HepG2 (cell line): Measurements from ENCODE around the gene PAIP2. TPM values are rescaled to one million over a fixed set of nuclear protein-coding genes. Genes with fewer than 3 reads are reported as not detected.

Experiments
- ATRX ChIP-seq: sonication (generic); formaldehyde crosslinking; IDR thresholded peaks from 2 replicates; pipeline ENCODE4 v1.4.0; 2020; ENCODE audit warnings: missing genetic modification reagents, borderline replicate concordance
- CREM ChIP-seq, 2 experiments: sonication (generic) in 1 of 2; formaldehyde crosslinking in 1 of 2; IDR thresholded peaks; 2 replicates each; pipeline versions ENCODE4 v1.4.0 to v1.6.1; 2016 to 2020; ENCODE audit warnings: antibody characterized with exemption in 1 of 2, mild to moderate bottlenecking in 1 of 2, missing genetic modification reagents in 1 of 2
- GATA4 ChIP-seq: sonication (generic); IDR thresholded peaks from 2 replicates; pipeline ENCODE4 v1.6.1; 2016; ENCODE audit warnings: antibody characterized with exemption, low read depth, borderline replicate concordance
- GATAD1 ChIP-seq: IDR thresholded peaks from 2 replicates; pipeline ENCODE4 v1.6.1; 2016; ENCODE audit warnings: missing genetic modification reagents, missing compliant biosample characterization
- HDAC6 ChIP-seq: fragments of 200-600 bp; sonication (generic); IDR thresholded peaks from 2 replicates; pipeline ENCODE4 v1.7.0; 2017; ENCODE audit warnings: mild to moderate bottlenecking, antibody characterized with exemption, low read length, low read depth
- HMG20B ChIP-seq: conservative IDR thresholded peaks from 2 replicates; pipeline ENCODE4 v1.6.1; 2016; ENCODE audit warnings: missing genetic modification reagents, missing compliant biosample characterization
- JUNB ChIP-seq: sonication (generic); formaldehyde crosslinking; IDR thresholded peaks from 2 replicates; pipeline ENCODE4 v1.8.0; 2022; ENCODE audit warnings: missing genetic modification reagents, mild to moderate bottlenecking, borderline replicate concordance
- KDM4B ChIP-seq: sonication (generic); formaldehyde crosslinking; IDR thresholded peaks from 2 replicates; pipeline ENCODE4 v1.4.0; 2020; ENCODE audit warnings: missing genetic modification reagents
- KMT2A ChIP-seq: sonication (generic); formaldehyde crosslinking; IDR thresholded peaks from 2 replicates; pipeline ENCODE4 v1.4.0; 2020; ENCODE audit warnings: missing genetic modification reagents
- MIXL1 ChIP-seq: IDR thresholded peaks from 2 replicates; pipeline ENCODE4 v1.6.1; 2016
- NFYB ChIP-seq: sonication (generic); formaldehyde crosslinking; IDR thresholded peaks from 2 replicates; pipeline ENCODE4 v1.4.0; 2020; ENCODE audit warnings: missing genetic modification reagents
- RFX3 ChIP-seq: IDR thresholded peaks from 2 replicates; pipeline ENCODE4 v1.6.1; 2016; ENCODE audit warnings: missing biosample characterization, missing genetic modification reagents
- TEAD3 ChIP-seq: optimal IDR thresholded peaks from 2 replicates; pipeline ENCODE3; 2016; ENCODE audit warnings: borderline replicate concordance
- ZNF143 ChIP-seq: sonication (generic); formaldehyde crosslinking; IDR thresholded peaks from 2 replicates; pipeline ENCODE4 v1.4.0; 2020; ENCODE audit warnings: missing genetic modification reagents
- ZNF703 ChIP-seq: sonication (generic); formaldehyde crosslinking; IDR thresholded peaks from 2 replicates; pipeline ENCODE4 v1.5.1; 2020; ENCODE audit warnings: missing genetic modification reagents, mild to moderate bottlenecking, moderate library complexity, borderline replicate concordance
- ZNF772 ChIP-seq: sonication (generic); formaldehyde crosslinking; IDR thresholded peaks from 2 replicates; pipeline ENCODE4 v1.5.0; 2020; ENCODE audit warnings: mild to moderate bottlenecking, missing genetic modification reagents
- ZNF878 ChIP-seq: sonication (generic); formaldehyde crosslinking; IDR thresholded peaks from 2 replicates; pipeline ENCODE4 v1.8.1; 2023; ENCODE audit warnings: mild to moderate bottlenecking, missing genetic modification reagents, moderate library complexity
- ZSCAN20 ChIP-seq: sonication (generic); formaldehyde crosslinking; IDR thresholded peaks from 2 replicates; pipeline ENCODE4 v1.4.0; 2020; ENCODE audit warnings: missing genetic modification reagents, mild to moderate bottlenecking, borderline replicate concordance
- ZSCAN25 ChIP-seq: sonication (generic); formaldehyde crosslinking; IDR thresholded peaks from 2 replicates; pipeline ENCODE4 v1.8.0; 2022; ENCODE audit warnings: mild to moderate bottlenecking, missing genetic modification reagents
- polyA plus RNA-seq, 8 experiments: library from polyadenylated mRNA; depleted of rRNA in 3 of 8; stranded (reverse) in 7 of 8; unstranded in 1 of 8; fragments of >200 nt; fragmentation: Illumina TruSeq in 4 of 8; extraction: Trizol in 4 of 8; gene quantifications; 2 replicates each; pipeline versions ENCODE4 v1.2.1 to v1.2.3, GENCODE V29; 2011 to 2016; ENCODE audit warnings: low read depth in 4 of 8, missing spikeins in 1 of 8, mixed read lengths in 1 of 8; ENCODE audit not compliant: insufficient read depth in 1 of 8
- total RNA-seq, 5 experiments: library from RNA; depleted of rRNA; stranded (reverse); fragments of >200 nt; fragmentation: Illumina TruSeq; extraction: Trizol; gene quantifications; 2 replicates each; pipeline ENCODE4 v1.2.3, GENCODE V29; 2016; ENCODE audit warnings: low read depth in 1 of 5
- TF ChIP-seq, protein P1 (sequence below): sonication (generic); formaldehyde crosslinking; IDR thresholded peaks from 2 replicates; pipeline ENCODE4 v1.5.1; 2020; ENCODE audit warnings: mild to moderate bottlenecking, missing genetic modification reagents
- TF ChIP-seq, protein P2 (sequence below): sonication (generic); formaldehyde crosslinking; IDR thresholded peaks from 2 replicates; pipeline ENCODE4 v1.5.1; 2020; ENCODE audit warnings: missing genetic modification reagents, mild to moderate bottlenecking, borderline replicate concordance
- TF ChIP-seq, protein P3 (sequence below): sonication (generic); formaldehyde crosslinking; IDR thresholded peaks from 2 replicates; pipeline ENCODE4 v1.4.0; 2020; ENCODE audit warnings: missing genetic modification reagents
- TF ChIP-seq, protein P4 (sequence below): sonication (generic); formaldehyde crosslinking; IDR thresholded peaks from 2 replicates; pipeline ENCODE4 v1.5.0; 2020; ENCODE audit warnings: missing genetic modification reagents, mild to moderate bottlenecking, borderline replicate concordance
- TF ChIP-seq, protein P5 (sequence below): sonication (generic); formaldehyde crosslinking; IDR thresholded peaks from 2 replicates; pipeline ENCODE4 v1.4.0; 2020; ENCODE audit warnings: missing genetic modification reagents

PAIP2 gene
- total and polyA plus RNA-seq, 2 of the 13 experiments (the other 11 are each of a cell fraction or from before 2014, with no cell fraction given), result 61.5 to 76.3 TPM

DNA sequence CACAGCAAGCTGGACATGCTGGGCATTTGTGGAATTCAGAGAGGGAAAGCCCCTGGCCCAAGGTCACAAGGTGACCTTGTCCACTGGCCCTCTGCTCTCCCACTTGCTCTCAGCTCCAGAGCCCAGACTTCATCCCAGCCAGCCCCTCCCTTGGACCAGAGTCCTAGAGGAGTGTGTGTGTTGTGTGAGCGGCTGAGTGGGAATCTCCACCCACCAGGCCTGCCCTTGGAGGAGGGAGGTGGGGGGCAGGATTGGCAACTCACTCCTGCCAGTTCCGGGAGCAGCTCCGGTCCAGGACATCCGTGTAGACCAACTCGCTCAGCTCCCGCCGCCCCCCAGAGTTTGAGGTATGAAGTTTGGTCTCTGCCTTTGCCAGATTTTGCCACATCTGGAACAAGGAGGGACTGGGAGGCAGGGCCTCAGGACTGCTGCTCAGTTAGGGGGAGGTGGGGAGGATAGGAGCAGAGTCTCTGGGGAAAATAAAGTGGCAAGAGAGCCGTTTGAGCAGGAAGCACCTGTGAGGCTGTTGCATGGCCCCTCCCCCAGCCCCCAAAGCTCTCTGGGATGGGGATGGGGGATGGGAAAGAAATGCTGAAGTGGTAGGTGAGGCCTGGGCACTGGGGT lies 46.7 kb downstream of the PAIP2 start (continued):
- TF ChIP-seq ZNF703 (CRISPR knock-in tag) (no peak), GATAD1 (no peak), ZNF772 (CRISPR knock-in tag) (0 out of 2 replicates have a peak, but pooled peaks have one; percentile 48), ZNF143 (peak; percentile 14; the same call in 1 of the 2 replicates), ZNF878 (CRISPR knock-in tag) (no peak), CREM (IDR thresholded peaks at IDR 0.05) (no peak), CREM (CRISPR knock-in tag; IDR thresholded peaks at IDR 0.05) (no peak), RFX3 (no peak), ATRX (CRISPR knock-in tag) (no peak), GATA4 (no peak), KDM4B (CRISPR knock-in tag) (peak; percentile 20; the same call in 1 of the 2 replicates), JUNB (CRISPR knock-in tag) (no peak), TEAD3 (CRISPR knock-in tag) (peak; percentile 58), NFYB (CRISPR knock-in tag) (no peak), MIXL1 (CRISPR knock-in tag) (no peak), HMG20B (CRISPR knock-in tag) (no peak), KMT2A (0 out of 2 replicates have a peak, but pooled peaks have one; percentile 32), HDAC6 (no peak), ZSCAN25 (CRISPR knock-in tag) (0 out of 2 replicates have a peak, but pooled peaks have one; percentile 5), ZSCAN20 (CRISPR knock-in tag) (no peak)
- TF ChIP-seq, protein P1, sequence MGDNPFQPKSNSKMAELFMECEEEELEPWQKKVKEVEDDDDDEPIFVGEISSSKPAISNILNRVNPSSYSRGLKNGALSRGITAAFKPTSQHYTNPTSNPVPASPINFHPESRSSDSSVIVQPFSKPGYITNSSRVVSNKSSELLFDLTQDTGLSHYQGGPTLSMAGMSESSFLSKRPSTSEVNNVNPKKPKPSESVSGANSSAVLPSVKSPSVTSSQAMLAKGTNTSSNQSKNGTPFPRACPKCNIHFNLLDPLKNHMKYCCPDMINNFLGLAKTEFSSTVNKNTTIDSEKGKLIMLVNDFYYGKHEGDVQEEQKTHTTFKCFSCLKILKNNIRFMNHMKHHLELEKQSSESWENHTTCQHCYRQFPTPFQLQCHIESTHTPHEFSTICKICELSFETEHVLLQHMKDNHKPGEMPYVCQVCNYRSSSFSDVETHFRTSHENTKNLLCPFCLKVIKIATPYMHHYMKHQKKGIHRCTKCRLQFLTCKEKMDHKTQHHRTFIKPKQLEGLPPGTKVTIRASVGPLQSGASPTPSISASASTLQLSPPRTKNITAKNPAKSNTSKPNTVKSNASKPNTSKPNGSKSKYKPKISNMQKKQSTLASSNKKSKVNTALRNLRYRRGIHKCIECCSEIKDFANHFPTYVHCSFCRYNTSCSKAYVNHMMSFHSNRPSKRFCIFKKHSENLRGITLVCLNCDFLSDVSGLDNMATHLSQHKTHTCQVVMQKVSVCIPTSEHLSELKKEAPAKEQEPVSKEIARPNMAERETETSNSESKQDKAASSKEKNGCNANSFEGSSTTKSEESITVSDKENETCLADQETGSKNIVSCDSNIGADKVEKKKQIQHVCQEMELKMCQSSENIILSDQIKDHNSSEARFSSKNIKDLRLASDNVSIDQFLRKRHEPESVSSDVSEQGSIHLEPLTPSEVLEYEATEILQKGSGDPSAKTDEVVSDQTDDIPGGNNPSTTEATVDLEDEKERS, result no peak
- TF ChIP-seq, protein P2, sequence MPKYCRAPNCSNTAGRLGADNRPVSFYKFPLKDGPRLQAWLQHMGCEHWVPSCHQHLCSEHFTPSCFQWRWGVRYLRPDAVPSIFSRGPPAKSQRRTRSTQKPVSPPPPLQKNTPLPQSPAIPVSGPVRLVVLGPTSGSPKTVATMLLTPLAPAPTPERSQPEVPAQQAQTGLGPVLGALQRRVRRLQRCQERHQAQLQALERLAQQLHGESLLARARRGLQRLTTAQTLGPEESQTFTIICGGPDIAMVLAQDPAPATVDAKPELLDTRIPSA (CRISPR knock-in tag), result no peak
- TF ChIP-seq, protein P3, sequence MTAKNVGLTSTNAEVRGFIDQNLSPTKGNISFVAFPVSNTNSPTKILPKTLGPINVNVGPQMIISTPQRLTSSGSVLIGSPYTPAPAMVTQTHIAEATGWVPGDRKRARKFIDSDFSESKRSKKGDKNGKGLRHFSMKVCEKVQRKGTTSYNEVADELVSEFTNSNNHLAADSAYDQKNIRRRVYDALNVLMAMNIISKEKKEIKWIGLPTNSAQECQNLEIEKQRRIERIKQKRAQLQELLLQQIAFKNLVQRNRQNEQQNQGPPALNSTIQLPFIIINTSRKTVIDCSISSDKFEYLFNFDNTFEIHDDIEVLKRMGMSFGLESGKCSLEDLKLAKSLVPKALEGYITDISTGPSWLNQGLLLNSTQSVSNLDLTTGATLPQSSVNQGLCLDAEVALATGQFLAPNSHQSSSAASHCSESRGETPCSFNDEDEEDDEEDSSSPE (CRISPR knock-in tag), result no peak
- TF ChIP-seq, protein P4, sequence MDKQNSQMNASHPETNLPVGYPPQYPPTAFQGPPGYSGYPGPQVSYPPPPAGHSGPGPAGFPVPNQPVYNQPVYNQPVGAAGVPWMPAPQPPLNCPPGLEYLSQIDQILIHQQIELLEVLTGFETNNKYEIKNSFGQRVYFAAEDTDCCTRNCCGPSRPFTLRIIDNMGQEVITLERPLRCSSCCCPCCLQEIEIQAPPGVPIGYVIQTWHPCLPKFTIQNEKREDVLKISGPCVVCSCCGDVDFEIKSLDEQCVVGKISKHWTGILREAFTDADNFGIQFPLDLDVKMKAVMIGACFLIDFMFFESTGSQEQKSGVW, result no peak
- TF ChIP-seq, protein P5, sequence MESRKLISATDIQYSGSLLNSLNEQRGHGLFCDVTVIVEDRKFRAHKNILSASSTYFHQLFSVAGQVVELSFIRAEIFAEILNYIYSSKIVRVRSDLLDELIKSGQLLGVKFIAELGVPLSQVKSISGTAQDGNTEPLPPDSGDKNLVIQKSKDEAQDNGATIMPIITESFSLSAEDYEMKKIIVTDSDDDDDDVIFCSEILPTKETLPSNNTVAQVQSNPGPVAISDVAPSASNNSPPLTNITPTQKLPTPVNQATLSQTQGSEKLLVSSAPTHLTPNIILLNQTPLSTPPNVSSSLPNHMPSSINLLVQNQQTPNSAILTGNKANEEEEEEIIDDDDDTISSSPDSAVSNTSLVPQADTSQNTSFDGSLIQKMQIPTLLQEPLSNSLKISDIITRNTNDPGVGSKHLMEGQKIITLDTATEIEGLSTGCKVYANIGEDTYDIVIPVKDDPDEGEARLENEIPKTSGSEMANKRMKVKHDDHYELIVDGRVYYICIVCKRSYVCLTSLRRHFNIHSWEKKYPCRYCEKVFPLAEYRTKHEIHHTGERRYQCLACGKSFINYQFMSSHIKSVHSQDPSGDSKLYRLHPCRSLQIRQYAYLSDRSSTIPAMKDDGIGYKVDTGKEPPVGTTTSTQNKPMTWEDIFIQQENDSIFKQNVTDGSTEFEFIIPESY, result no peak
